ENCODE results near the gene SELENOF. TPM values are rescaled to one million over a fixed set of nuclear protein-coding genes. Genes with fewer than 3 reads are reported as not detected.

The SELENOF gene
- polyA plus RNA-seq, 2 of the 4 experiments (the other 2 are of a cell fraction): 166 to 311 TPM

- CTCF ChIA-PET: interaction anchor here (1.2 kb wide), 1 partner anchor 134 kb away, joined by 3 read pairs; no protein-coding TSS in a partner anchor
- FAIRE-seq (no peak), ATAC-seq (no peak), DNase-seq (ENCODE audit: low read depth in 1 of 2, low spot score in 1 of 2) (no peak)
- Histone ChIP-seq H3K4me2 (no peak overlapping the region), H3K4me1 (no peaks in the 10 kb centered on the region), H3K27ac (no peak overlapping the region), H3K9me3 (no peaks in the 10 kb centered on the region), H3K4me3 (no peak overlapping the region)
- no peak for TF ChIP-seq RAD21 (conservative IDR thresholded peaks at IDR 0.05 in 1 of 2, IDR thresholded peaks at IDR 0.05 in 1 of 2)
- POLR2A ChIA-PET: no interaction called here
- 90% methylated on average over 5 of the region's 5 CpGs for WGBS (ENCODE audit: missing lambda C conversion rate)
Observed at GRCh38 chr1:86950712-86951419, 36.9 kb upstream of the SELENOF start.

- ChIA-PET CTCF (no interaction called here), POLR2A (no interaction called here)
- ATAC-seq: no peak
- no peak overlapping the region for H3K27ac ChIP-seq
- no peak overlapping the region for H3K4me2 ChIP-seq
- 98% methylated on average over 5 of the region's 5 CpGs for WGBS (ENCODE audit: missing lambda C conversion rate)
- no peaks in the 10 kb centered on the region for H3K9me3 ChIP-seq
- no peak for DNase-seq (ENCODE audit: low read depth in 1 of 2, low spot score in 1 of 2)
- no peak overlapping the region for H3K4me3 ChIP-seq
- TF ChIP-seq, protein P1, sequence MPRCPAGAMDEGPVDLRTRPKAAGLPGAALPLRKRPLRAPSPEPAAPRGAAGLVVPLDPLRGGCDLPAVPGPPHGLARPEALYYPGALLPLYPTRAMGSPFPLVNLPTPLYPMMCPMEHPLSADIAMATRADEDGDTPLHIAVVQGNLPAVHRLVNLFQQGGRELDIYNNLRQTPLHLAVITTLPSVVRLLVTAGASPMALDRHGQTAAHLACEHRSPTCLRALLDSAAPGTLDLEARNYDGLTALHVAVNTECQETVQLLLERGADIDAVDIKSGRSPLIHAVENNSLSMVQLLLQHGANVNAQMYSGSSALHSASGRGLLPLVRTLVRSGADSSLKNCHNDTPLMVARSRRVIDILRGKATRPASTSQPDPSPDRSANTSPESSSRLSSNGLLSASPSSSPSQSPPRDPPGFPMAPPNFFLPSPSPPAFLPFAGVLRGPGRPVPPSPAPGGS (IDR thresholded peaks at IDR 0.05): no peak
- TF ChIP-seq POLR2A (IDR thresholded peaks at IDR 0.05; ENCODE audit: low read length): no peak
- TF ChIP-seq RAD21 (conservative IDR thresholded peaks at IDR 0.05 in 1 of 2, IDR thresholded peaks at IDR 0.05 in 1 of 2): no peak
- TF ChIP-seq MYC (IDR thresholded peaks at IDR 0.05; ENCODE audit: borderline replicate concordance, low read length): no peak
- TF ChIP-seq HDAC2 (IDR thresholded peaks at IDR 0.05): no peak
- no peak for TF ChIP-seq RCOR1 (IDR thresholded peaks at IDR 0.05; ENCODE audit: low read depth, low read length)
- no peak for FAIRE-seq
- H3K4me1 ChIP-seq: no peaks in the 10 kb centered on the region
Observed at GRCh38 chr1:86948212-86948611, 34.3 kb upstream of the SELENOF start.

DNA sequence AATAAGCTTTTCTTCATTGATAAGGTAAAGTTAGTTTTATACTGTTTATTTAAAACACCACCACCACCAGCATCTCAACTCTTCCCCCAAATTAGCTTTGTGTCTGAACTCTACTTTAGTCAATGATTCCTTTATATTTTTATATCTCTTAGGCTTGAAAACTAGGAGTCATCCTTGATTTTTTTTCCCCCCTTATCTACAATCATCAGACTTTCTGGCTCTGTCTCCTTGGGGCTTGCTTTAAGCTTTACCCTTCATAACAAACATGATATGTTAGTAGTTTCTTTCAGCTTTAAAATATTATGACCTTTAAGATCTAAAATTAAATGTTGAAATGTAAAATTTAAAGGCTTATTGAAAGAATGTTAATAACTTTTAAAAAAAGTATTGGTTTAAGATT lies 28.8 kb upstream of the SELENOF start:
- CTCF ChIA-PET: no interaction called here

More for the DNA sequence above, 28.8 kb upstream of the SELENOF start:
- DNase-seq (ENCODE audit: low read depth in 1 of 2, low spot score in 1 of 2): no peak
- H3K27ac ChIP-seq: no peak overlapping the region
- no peaks in the 10 kb centered on the region for H3K9me3 ChIP-seq
- no peak overlapping the region for H3K4me2 ChIP-seq
- H3K4me3 ChIP-seq: no peak overlapping the region
- no peak for ATAC-seq
- peaks cover 11% of the 10 kb centered on the region; the same call in 2 of the 3 replicates for H3K4me1 ChIP-seq
- FAIRE-seq: no peak
- POLR2A ChIA-PET: no interaction called here
- TF ChIP-seq ZFP36 (IDR thresholded peaks at IDR 0.05; ENCODE audit: borderline replicate concordance, partially characterized antibody): no peak
- TF ChIP-seq JUN (IDR thresholded peaks at IDR 0.05): no peak
- TF ChIP-seq PBX3 (IDR thresholded peaks at IDR 0.05): no peak
- TF ChIP-seq ZSCAN20 (CRISPR knock-in tag; IDR thresholded peaks at IDR 0.05): no peak
- no peak for TF ChIP-seq CTCF (IDR thresholded peaks at IDR 0.05)
- TF ChIP-seq, protein P2, sequence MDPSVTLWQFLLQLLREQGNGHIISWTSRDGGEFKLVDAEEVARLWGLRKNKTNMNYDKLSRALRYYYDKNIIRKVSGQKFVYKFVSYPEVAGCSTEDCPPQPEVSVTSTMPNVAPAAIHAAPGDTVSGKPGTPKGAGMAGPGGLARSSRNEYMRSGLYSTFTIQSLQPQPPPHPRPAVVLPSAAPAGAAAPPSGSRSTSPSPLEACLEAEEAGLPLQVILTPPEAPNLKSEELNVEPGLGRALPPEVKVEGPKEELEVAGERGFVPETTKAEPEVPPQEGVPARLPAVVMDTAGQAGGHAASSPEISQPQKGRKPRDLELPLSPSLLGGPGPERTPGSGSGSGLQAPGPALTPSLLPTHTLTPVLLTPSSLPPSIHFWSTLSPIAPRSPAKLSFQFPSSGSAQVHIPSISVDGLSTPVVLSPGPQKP (IDR thresholded peaks at IDR 0.05; ENCODE audit: low read depth, low read length): no peak
- TF ChIP-seq, protein P3, sequence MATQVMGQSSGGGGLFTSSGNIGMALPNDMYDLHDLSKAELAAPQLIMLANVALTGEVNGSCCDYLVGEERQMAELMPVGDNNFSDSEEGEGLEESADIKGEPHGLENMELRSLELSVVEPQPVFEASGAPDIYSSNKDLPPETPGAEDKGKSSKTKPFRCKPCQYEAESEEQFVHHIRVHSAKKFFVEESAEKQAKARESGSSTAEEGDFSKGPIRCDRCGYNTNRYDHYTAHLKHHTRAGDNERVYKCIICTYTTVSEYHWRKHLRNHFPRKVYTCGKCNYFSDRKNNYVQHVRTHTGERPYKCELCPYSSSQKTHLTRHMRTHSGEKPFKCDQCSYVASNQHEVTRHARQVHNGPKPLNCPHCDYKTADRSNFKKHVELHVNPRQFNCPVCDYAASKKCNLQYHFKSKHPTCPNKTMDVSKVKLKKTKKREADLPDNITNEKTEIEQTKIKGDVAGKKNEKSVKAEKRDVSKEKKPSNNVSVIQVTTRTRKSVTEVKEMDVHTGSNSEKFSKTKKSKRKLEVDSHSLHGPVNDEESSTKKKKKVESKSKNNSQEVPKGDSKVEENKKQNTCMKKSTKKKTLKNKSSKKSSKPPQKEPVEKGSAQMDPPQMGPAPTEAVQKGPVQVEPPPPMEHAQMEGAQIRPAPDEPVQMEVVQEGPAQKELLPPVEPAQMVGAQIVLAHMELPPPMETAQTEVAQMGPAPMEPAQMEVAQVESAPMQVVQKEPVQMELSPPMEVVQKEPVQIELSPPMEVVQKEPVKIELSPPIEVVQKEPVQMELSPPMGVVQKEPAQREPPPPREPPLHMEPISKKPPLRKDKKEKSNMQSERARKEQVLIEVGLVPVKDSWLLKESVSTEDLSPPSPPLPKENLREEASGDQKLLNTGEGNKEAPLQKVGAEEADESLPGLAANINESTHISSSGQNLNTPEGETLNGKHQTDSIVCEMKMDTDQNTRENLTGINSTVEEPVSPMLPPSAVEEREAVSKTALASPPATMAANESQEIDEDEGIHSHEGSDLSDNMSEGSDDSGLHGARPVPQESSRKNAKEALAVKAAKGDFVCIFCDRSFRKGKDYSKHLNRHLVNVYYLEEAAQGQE (IDR thresholded peaks at IDR 0.05): no peak
- no peak for TF ChIP-seq FOSL2 (IDR thresholded peaks at IDR 0.05)
- TF ChIP-seq FOSL2 (CRISPR knock-in tag; IDR thresholded peaks at IDR 0.05): no peak
- no peak for TF ChIP-seq ZC3H11A (IDR thresholded peaks at IDR 0.05)
- no peak for TF ChIP-seq FOSB (CRISPR knock-in tag; IDR thresholded peaks at IDR 0.05)
- TF ChIP-seq CHD2 (IDR thresholded peaks at IDR 0.05; ENCODE audit: low read length, partially characterized antibody): no peak
- TF ChIP-seq MAFK (IDR thresholded peaks at IDR 0.05; ENCODE audit: partially characterized antibody): no peak
- no peak for TF ChIP-seq MAZ (IDR thresholded peaks at IDR 0.05; ENCODE audit: borderline replicate concordance, low read depth, low read length)
- TF ChIP-seq HDAC2 (IDR thresholded peaks at IDR 0.05): no peak

All from A549 (cell line).